Loucy (cell line): ENCODE results near the gene EFCC1.
A peak's percentile ranks its signal among the peaks of the same experiment; 100 is the strongest.

Source experiments
- H2AFZ ChIP-seq: fragments of 200-600 bp; sonication (generic); 2 replicates; pipeline ENCODE4 v1.6.0; 2016; ENCODE audit warnings: antibody characterized with exemption, mild to moderate bottlenecking, low read length, moderate library complexity
- H3F3A ChIP-seq: fragments of 200-600 bp; 2 replicates; pipeline ENCODE4 v1.6.0; 2016; ENCODE audit warnings: antibody characterized with exemption, low read depth, mild to moderate bottlenecking
- H3K27me3 ChIP-seq: fragments of 200-600 bp; sonication (generic); 2 replicates; pipeline ENCODE4 v1.6.1; 2014; ENCODE audit warnings: low read length, mild to moderate bottlenecking; ENCODE audit not compliant: insufficient read depth, poor library complexity, severe bottlenecking
- H3K36me3 ChIP-seq: fragments of 200-600 bp; sonication (generic); 2 replicates; pipeline ENCODE4 v1.6.1; 2016; ENCODE audit warnings: low read length; ENCODE audit not compliant: insufficient read depth
- H3K4me1 ChIP-seq: fragments of 200-600 bp; sonication (generic); 2 replicates; pipeline ENCODE4 v1.5.1; 2014; ENCODE audit warnings: low read length, mild to moderate bottlenecking; ENCODE audit not compliant: insufficient read depth, poor library complexity, severe bottlenecking
- H3K4me2 ChIP-seq: fragments of 200-600 bp; sonication (generic); 2 replicates; pipeline ENCODE4 v1.6.0; 2014; ENCODE audit warnings: antibody characterized with exemption, low read length, low read depth, mild to moderate bottlenecking; ENCODE audit not compliant: poor library complexity, severe bottlenecking
- H3K4me3 ChIP-seq: fragments of 200-600 bp; sonication (generic); 2 replicates; pipeline ENCODE4 v1.5.1; 2014; ENCODE audit warnings: low read length, mild to moderate bottlenecking, mixed read lengths; ENCODE audit not compliant: poor library complexity, severe bottlenecking
- H3K79me2 ChIP-seq: fragments of 200-600 bp; sonication (generic); 2 replicates; pipeline ENCODE4 v1.6.1; 2014; ENCODE audit warnings: low read length; ENCODE audit not compliant: insufficient read depth
- H3K9ac ChIP-seq: fragments of 200-600 bp; sonication (generic); 2 replicates; pipeline ENCODE4 v1.6.0; 2014; ENCODE audit warnings: mild to moderate bottlenecking, low read depth, low read length, moderate library complexity; ENCODE audit not compliant: poor library complexity, severe bottlenecking
- H3K9me2 ChIP-seq: fragments of 200-600 bp; sonication (generic); replicated peaks from 2 replicates; pipeline ENCODE4 v1.6.1; 2016; ENCODE audit warnings: low read depth, low read length, mixed read lengths
- H3K9me3 ChIP-seq: fragments of 200-600 bp; sonication (generic); 2 replicates; pipeline ENCODE4 v1.6.1; 2014; ENCODE audit warnings: mild to moderate bottlenecking, antibody characterized with exemption, low read length, low read depth; ENCODE audit not compliant: insufficient read depth
- H4K20me1 ChIP-seq: fragments of 200-600 bp; sonication (generic); 2 replicates; pipeline ENCODE4 v1.6.0; 2014; ENCODE audit warnings: antibody characterized with exemption, low read length, mild to moderate bottlenecking; ENCODE audit not compliant: insufficient read depth, poor library complexity, severe bottlenecking
- EZH2phosphoT487 ChIP-seq: fragments of 200-600 bp; IDR thresholded peaks from 2 replicates; pipeline ENCODE4 v1.6.1; 2018; ENCODE audit warnings: antibody characterized with exemption, mild to moderate bottlenecking, moderate library complexity, borderline replicate concordance
- TF ChIP-seq, protein P1 (sequence below): fragments of 200-600 bp; sonication (generic); conservative IDR thresholded peaks from 2 replicates; pipeline ENCODE4 v1.5.1; 2014; ENCODE audit warnings: mild to moderate bottlenecking, antibody characterized with exemption, low read length

Gene EFCC1

DNA sequence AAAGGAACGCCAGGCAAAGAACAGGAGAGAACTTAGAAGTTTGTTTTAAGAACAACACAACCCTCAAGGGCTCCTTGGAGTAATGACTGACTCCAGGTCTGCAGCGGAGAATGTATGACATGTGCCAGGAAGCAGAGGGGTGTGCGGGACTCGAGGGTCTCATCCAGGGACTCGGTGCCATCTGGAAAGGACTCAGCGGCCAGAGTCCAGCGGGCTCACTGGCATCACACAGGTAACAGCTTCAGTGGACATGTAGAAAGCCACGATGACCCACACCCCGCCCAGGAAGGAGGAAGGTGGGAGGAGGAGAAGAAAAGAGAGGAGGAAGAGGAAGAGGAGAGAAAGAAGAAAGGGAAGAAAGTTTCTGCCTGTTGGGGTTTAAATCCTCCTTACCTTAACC is 80.9 kb downstream of the EFCC1 start:
- Histone ChIP-seq H3K9ac (no peak overlapping the region), H3K9me2 (no peaks in the 10 kb centered on the region), H3K79me2 (no peaks in the 10 kb centered on the region), H3K27me3 (no peaks in the 10 kb centered on the region), H3K4me2 (no peak overlapping the region), H3K4me1 (no peaks in the 10 kb centered on the region), H3K9me3 (no peaks in the 10 kb centered on the region), H2AFZ (peak overlapping the region; percentile 52; the same call in 1 of the 2 replicates), H3K4me3 (no peak overlapping the region), H3F3A (no peaks in the 10 kb centered on the region), H3K36me3 (no peaks in the 10 kb centered on the region), H4K20me1 (no peaks in the 10 kb centered on the region)
- TF ChIP-seq EZH2phosphoT487: no peak
- TF ChIP-seq, protein P1, sequence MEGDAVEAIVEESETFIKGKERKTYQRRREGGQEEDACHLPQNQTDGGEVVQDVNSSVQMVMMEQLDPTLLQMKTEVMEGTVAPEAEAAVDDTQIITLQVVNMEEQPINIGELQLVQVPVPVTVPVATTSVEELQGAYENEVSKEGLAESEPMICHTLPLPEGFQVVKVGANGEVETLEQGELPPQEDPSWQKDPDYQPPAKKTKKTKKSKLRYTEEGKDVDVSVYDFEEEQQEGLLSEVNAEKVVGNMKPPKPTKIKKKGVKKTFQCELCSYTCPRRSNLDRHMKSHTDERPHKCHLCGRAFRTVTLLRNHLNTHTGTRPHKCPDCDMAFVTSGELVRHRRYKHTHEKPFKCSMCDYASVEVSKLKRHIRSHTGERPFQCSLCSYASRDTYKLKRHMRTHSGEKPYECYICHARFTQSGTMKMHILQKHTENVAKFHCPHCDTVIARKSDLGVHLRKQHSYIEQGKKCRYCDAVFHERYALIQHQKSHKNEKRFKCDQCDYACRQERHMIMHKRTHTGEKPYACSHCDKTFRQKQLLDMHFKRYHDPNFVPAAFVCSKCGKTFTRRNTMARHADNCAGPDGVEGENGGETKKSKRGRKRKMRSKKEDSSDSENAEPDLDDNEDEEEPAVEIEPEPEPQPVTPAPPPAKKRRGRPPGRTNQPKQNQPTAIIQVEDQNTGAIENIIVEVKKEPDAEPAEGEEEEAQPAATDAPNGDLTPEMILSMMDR: no peak

DNA sequence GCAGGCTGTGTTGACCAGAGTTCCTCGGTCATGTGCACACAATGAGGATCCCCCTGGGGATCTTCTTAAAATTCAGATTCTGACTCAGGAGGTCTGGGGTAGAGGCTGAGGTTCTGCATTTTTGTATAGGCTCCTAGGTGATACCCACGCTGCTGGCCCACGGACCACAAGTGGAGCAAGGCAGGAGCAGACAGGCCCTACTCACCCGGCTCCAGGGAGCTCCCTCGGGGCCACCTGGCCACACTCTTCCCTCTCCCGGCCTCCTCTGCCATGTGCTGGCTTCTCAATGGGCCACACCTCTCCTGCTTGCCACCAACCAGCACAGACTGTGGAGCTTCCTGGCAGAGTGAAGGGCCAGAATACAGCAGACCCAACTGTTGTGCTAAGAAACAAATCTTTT is 83.4 kb downstream of the EFCC1 start:
- Histone ChIP-seq H3K9me2 (no peaks in the 10 kb centered on the region), H3K4me2 (no peak overlapping the region), H3K4me1 (no peaks in the 10 kb centered on the region), H3K27me3 (no peaks in the 10 kb centered on the region), H3F3A (no peaks in the 10 kb centered on the region), H3K9ac (no peak overlapping the region), H3K4me3 (no peak overlapping the region), H3K9me3 (no peaks in the 10 kb centered on the region), H4K20me1 (no peaks in the 10 kb centered on the region), H3K36me3 (no peaks in the 10 kb centered on the region), H3K79me2 (no peaks in the 10 kb centered on the region), H2AFZ (no peak overlapping the region)
- TF ChIP-seq EZH2phosphoT487: no peak
- TF ChIP-seq, protein P1: no peak

DNA sequence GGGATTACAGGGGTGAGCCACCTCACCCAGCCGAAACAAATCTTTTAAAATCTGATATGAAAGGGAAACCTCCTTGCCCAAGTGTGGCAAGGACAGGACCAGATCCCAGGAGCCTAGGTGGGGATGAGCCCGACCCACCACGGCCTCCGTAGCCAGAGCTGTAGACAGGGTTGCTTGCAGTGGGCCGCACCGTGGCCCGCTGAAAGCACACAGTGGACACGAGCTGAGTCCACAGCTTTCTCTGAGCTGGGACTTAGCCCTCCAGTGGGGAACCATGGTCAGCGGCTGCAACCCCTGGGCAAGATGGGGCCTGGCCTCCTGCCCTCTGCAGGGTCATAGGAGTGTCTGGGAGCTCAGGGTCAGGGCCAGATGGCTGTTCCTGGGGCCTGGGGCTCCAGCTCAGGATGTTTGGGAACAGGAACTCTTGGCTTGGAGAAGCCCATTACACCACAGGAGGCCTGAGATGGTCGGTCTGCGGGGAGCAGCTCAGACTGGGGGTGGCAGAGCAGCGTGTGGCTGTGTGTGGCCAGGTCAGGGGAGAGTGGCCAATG is 84.1 kb downstream of the EFCC1 start:
- no peaks in the 10 kb centered on the region for H3K4me1 ChIP-seq
- no peak overlapping the region for H2AFZ ChIP-seq
- H3K4me2 ChIP-seq: no peak overlapping the region
- H4K20me1 ChIP-seq: no peaks in the 10 kb centered on the region
- no peaks in the 10 kb centered on the region for H3K36me3 ChIP-seq
- no peaks in the 10 kb centered on the region for H3K9me3 ChIP-seq
- no peak overlapping the region for H3K4me3 ChIP-seq
- no peaks in the 10 kb centered on the region for H3K79me2 ChIP-seq
- no peaks in the 10 kb centered on the region for H3K27me3 ChIP-seq
- H3K9me2 ChIP-seq: no peaks in the 10 kb centered on the region
- TF ChIP-seq EZH2phosphoT487: no peak
- TF ChIP-seq, protein P1: no peak
- H3K9ac ChIP-seq: no peak overlapping the region
- no peaks in the 10 kb centered on the region for H3F3A ChIP-seq
